OCI-M1 (cell line): ENCODE measurements around the gene DEGS2.
A peak's percentile ranks its signal among the peaks of the same experiment; 100 is the strongest.
"Not testable (repeated sequence)": the region's sequence is repeated elsewhere in the genome, so short reads cannot be mapped to it uniquely, and the experiment has no call there.

ENCODE experiments used
- DNase-seq: peaks from one replicate; lab custom pipeline; 2025; lab: John Stamatoyannopoulos, UW

The DEGS2 gene

GRCh38 chr14:100178691-100179090 is 19.2 kb upstream of the DEGS2 start:
- no peak for DNase-seq

GRCh38 chr14:100176811-100177327 is 17.4 kb upstream of the DEGS2 start:
- DNase-seq: no peak

GRCh38 chr14:100173353-100173752 is 13.9 kb upstream of the DEGS2 start:
- DNase-seq: no peak

- no peak for DNase-seq
Observed at GRCh38 chr14:100172811-100173210, 13.4 kb upstream of the DEGS2 start.

GRCh38 chr14:100170880-100171279 is 11.4 kb upstream of the DEGS2 start:
- no peak for DNase-seq

- DNase-seq: peak; percentile 79
Observed at GRCh38 chr14:100168506-100168905, 9.1 kb upstream of the DEGS2 start.

- no peak for DNase-seq
Observed at GRCh38 chr14:100165831-100166440, 6.5 kb upstream of the DEGS2 start.

- no peak for DNase-seq
Observed at GRCh38 chr14:100165376-100165775, 5.9 kb upstream of the DEGS2 start.

GRCh38 chr14:100160534-100160916 is 1.1 kb upstream of the DEGS2 start:
- DNase-seq: no peak

GRCh38 chr14:100159865-100160533 is 554 bp upstream of the DEGS2 start:
- no peak for DNase-seq

- DNase-seq: no peak
Observed at GRCh38 chr14:100158566-100159093, 815 bp downstream of the DEGS2 start.

GRCh38 chr14:100157548-100158232 is 1.8 kb downstream of the DEGS2 start:
- not testable (repeated sequence) for DNase-seq

- DNase-seq: no peak
Observed at GRCh38 chr14:100156776-100157175, 2.7 kb downstream of the DEGS2 start.

- DNase-seq: no peak
Observed at GRCh38 chr14:100155756-100156616, 3.5 kb downstream of the DEGS2 start.

GRCh38 chr14:100155049-100155621 is 4.3 kb downstream of the DEGS2 start:
- peak; percentile 70 for DNase-seq

- DNase-seq: no peak
Observed at GRCh38 chr14:100153560-100153959, 5.9 kb downstream of the DEGS2 start.

GRCh38 chr14:100152091-100152490 is 7.4 kb downstream of the DEGS2 start:
- DNase-seq: no peak

GRCh38 chr14:100150932-100151587 is 8.4 kb downstream of the DEGS2 start:
- DNase-seq: no peak

GRCh38 chr14:100149851-100150611 is 9.4 kb downstream of the DEGS2 start:
- DNase-seq: no peak
